Caki2 (cell line): ENCODE data around the gene SLC49A3. TPM values are rescaled to one million over a fixed set of nuclear protein-coding genes. Genes with fewer than 3 reads are reported as not detected.
"Not testable (repeated sequence)": the region's sequence is repeated elsewhere in the genome, so short reads cannot be mapped to it uniquely, and the experiment has no call there.

ENCODE experiments used
- DNase-seq: peaks from one replicate; pipeline ENCODE4 v3.0.0-alpha.2; 2015; ENCODE audit warnings: low read depth
- in situ Hi-C: cut with HindIII; loops from 2 replicates; pipeline ENCODE4 v1.10.0; 2016; ENCODE audit warnings: low sequenced_read_pairs, low pct_unique_long_range_greater_than_20kb, mixed read lengths
- total RNA-seq: library from RNA; depleted of rRNA; stranded (reverse); fragments of >200 nt; shearing (Covaris generic); gene quantifications from 2 replicates; pipeline ENCODE4 v1.2.3, GENCODE V29; 2014; ENCODE audit warnings: low replicate concordance

SLC49A3 gene
- total RNA-seq, 1 experiment from 2014 or later = not detected

GRCh38 chr4:706083-706633 is 17.2 kb upstream of the SLC49A3 start:
- in situ Hi-C loops, DNase-seq: not testable (repeated sequence)

GRCh38 chr4:705278-706082 is 16.5 kb upstream of the SLC49A3 start, which contains the start of gene PCGF3:
Gene PCGF3 (plus strand): TSS chr4:705832. CDS start chr4:733681, 27,849 bp downstream.
- in situ Hi-C loops = no loop called here

GRCh38 chr4:704971-705277 is 16.0 kb upstream of the SLC49A3 start:
- DNase-seq = no peak

More at GRCh38 chr4:705278-706082, 16.5 kb upstream of the SLC49A3 start, which contains the start of gene PCGF3:
- peak; percentile 71 for DNase-seq

GRCh38 chr4:704198-704891 is 15.4 kb upstream of the SLC49A3 start:
- no peak for DNase-seq
- in situ Hi-C loops = no loop called here

More at GRCh38 chr4:704971-705277, 16.0 kb upstream of the SLC49A3 start:
- in situ Hi-C loops = no loop called here

GRCh38 chr4:703336-704197 is 14.6 kb upstream of the SLC49A3 start:
- no peak for DNase-seq
- in situ Hi-C loops = no loop called here

GRCh38 chr4:702618-703048 is 13.7 kb upstream of the SLC49A3 start:
- DNase-seq = no peak
- in situ Hi-C loops = no loop called here

GRCh38 chr4:700587-701264 is 11.8 kb upstream of the SLC49A3 start:
- in situ Hi-C loops = no loop called here
- DNase-seq = no peak

GRCh38 chr4:699816-700580 is 11.0 kb upstream of the SLC49A3 start:
- DNase-seq = no peak
- in situ Hi-C loops = no loop called here

GRCh38 chr4:694341-694940 is 5.5 kb upstream of the SLC49A3 start:
- DNase-seq, in situ Hi-C loops: not testable (repeated sequence)

GRCh38 chr4:692771-693554 is 4.0 kb upstream of the SLC49A3 start:
- in situ Hi-C loops = no loop called here
- DNase-seq = no peak

GRCh38 chr4:689723-690122 is 772 bp upstream of the SLC49A3 start:
- no peak for DNase-seq
- in situ Hi-C loops = no loop called here

GRCh38 chr4:687971-688853 is 739 bp downstream of the SLC49A3 start:
- in situ Hi-C loops = no loop called here
- DNase-seq = no peak

GRCh38 chr4:687048-687970 is 1.6 kb downstream of the SLC49A3 start:
- peak; percentile 86 for DNase-seq
- in situ Hi-C loops = no loop called here

GRCh38 chr4:686413-687040 is 2.4 kb downstream of the SLC49A3 start:
- no peak for DNase-seq
- in situ Hi-C loops = no loop called here
